ENCODE results near the gene SLC22A7. TPM values are rescaled to one million over a fixed set of nuclear protein-coding genes. Genes with fewer than 3 reads are reported as not detected.

Gene SLC22A7
- total and polyA plus RNA-seq, 2 of the 8 experiments (the other 6 are each of a cell fraction or from before 2014, with no cell fraction given), result not detected

GRCh38 chr6:43257367-43258145 lies 40.5 kb upstream of the SLC22A7 start:
- ChIA-PET CTCF (ENCODE audit: partially characterized antibody) (interaction anchor here (0.9 to 1.6 kb wide), 5 partner anchors 19 to 235 kb away, joined by 3 to 4 read pairs (median 3); no protein-coding TSS in a partner anchor), POLR2A (ENCODE audit: partially characterized antibody) (interaction anchor here (1.0 to 1.4 kb wide), 2 partner anchors 9 to 11 kb away, joined by 5 to 6 read pairs; no protein-coding TSS in a partner anchor)
- Histone ChIP-seq H3K36me3 (ENCODE audit: control insufficient read depth in 2 of 4, insufficient read depth in 4 of 4, low read length in 3 of 4) (no peaks in the 10 kb centered on the region), H2BK15ac (ENCODE audit: low read length) (0 out of 2 replicates have a peak overlapping the region, but pooled peaks have one; percentile 46), H4K5ac (ENCODE audit: insufficient read length, low read depth, low read length) (no peak overlapping the region), H2AK5ac (ENCODE audit: low read depth, low read length) (no peak overlapping the region), H3K27ac (ENCODE audit: low read depth, low read length) (no peak overlapping the region), H3K18ac (ENCODE audit: extremely low read depth, low read length) (no peak overlapping the region), H3K27me3 (replicated peaks in 1 of 4; ENCODE audit: control insufficient read depth in 3 of 4, extremely low read depth in 1 of 4, insufficient read depth in 3 of 4, low read length in 3 of 4) (no peaks in the 10 kb centered on the region; a peak in 1 of 7 replicates), H2BK20ac (ENCODE audit: low read length) (no peak overlapping the region), H3K4me1 (replicated peaks in 1 of 4; ENCODE audit: control insufficient read depth in 3 of 4, insufficient read depth in 4 of 4, low read length in 3 of 4) (no peaks in the 10 kb centered on the region; a peak in 1 of 7 replicates), H3K4me3 (ENCODE audit: extremely low read depth in 1 of 4, insufficient read depth in 2 of 4, low read depth in 3 of 4, low read length in 4 of 4) (no peak overlapping the region), H3K23ac (ENCODE audit: insufficient read length) (no peak overlapping the region), H3K4ac (replicated peaks; ENCODE audit: insufficient read length, low read depth, low read length) (no peak overlapping the region), H3K79me1 (ENCODE audit: low read depth, low read length) (no peaks in the 10 kb centered on the region), H2BK120ac (replicated peaks; ENCODE audit: low read depth, low read length) (no peak overlapping the region), H3K9me3 (ENCODE audit: insufficient read depth in 2 of 2, low read depth in 1 of 2, low read length in 1 of 2) (no peaks in the 10 kb centered on the region), H4K20me1 (replicated peaks in 1 of 2; ENCODE audit: control insufficient read depth in 1 of 2, insufficient read depth in 2 of 2, low read length in 2 of 2) (peaks cover 0 to 2% of the 10 kb centered on the region in 2 experiments), H3K4me2 (ENCODE audit: insufficient read depth in 1 of 2, low read depth in 2 of 2, low read length in 2 of 2) (no peak overlapping the region), H2AFZ (ENCODE audit: low read length) (no peak overlapping the region), H3K23me2 (ENCODE audit: low read depth, low read length) (no peaks in the 10 kb centered on the region), H4K8ac (ENCODE audit: extremely low read depth, insufficient read depth, low read length) (no peak overlapping the region), H3K14ac (ENCODE audit: insufficient read length) (no peak overlapping the region), H2BK5ac (ENCODE audit: low read depth, low read length) (no peak overlapping the region), H3K56ac (replicated peaks; ENCODE audit: insufficient read length, low read depth, low read length) (no peak overlapping the region), H3K9ac (replicated peaks in 1 of 4; ENCODE audit: extremely low read depth in 1 of 4, low read depth in 3 of 4, low read length in 3 of 4) (no peak overlapping the region), H4K91ac (replicated peaks; ENCODE audit: insufficient read length, low read length) (peak overlapping the region; percentile 1), H3K79me2 (ENCODE audit: control insufficient read depth in 1 of 2, insufficient read depth in 2 of 2, low read length in 2 of 2) (no peaks in the 10 kb centered on the region), H2BK12ac (ENCODE audit: low read depth, low read length) (no peak overlapping the region)
- no peak for FAIRE-seq
- DNase-seq (ENCODE audit: low read depth in 1 of 2, low spot score in 2 of 2), result no peak
- 82% methylated on average over 12 of the region's 12 CpGs; no CpG with 5 or more reads in 1 of the 2 experiments for WGBS, 2 experiments (ENCODE audit: extremely low coverage in 1 of 2, insufficient coverage in 1 of 2, insufficient read length in 1 of 2, insufficient replicate concordance in 2 of 2, low coverage in 1 of 2, low lambda C conversion rate in 2 of 2, missing lambda C conversion rate in 1 of 2)
- peak; percentile 52; the same call in 1 of the 2 replicates for TF ChIP-seq YY1 (IDR thresholded peaks at IDR 0.05; ENCODE audit: low read depth, low read length)
- TF ChIP-seq CHD2 (IDR thresholded peaks at IDR 0.05; ENCODE audit: low read length), result no peak
- TF ChIP-seq TEAD4 (IDR thresholded peaks at IDR 0.05; ENCODE audit: low read depth, low read length), result no peak
